ENCODE results near the gene TRPM6.

DNA sequence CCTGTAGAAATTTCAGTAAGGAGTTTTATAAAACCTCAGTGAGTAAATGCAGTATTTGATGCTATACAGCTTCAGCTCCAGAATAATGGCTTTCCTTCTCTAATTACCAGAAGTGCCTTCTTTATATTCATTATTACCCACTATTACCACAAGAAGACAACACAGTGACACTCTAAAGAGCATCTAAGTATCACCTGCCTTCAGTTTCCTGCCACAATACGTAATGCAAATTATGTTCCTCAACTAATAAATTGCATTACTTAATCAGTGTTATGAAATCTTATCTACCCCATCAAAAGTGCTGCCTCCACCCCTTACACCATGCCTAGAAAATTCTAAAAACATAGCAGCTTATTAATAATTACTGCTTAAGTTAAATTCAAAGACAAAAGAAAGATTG is 91.9 kb downstream of the TRPM6 start:
- TF ChIP-seq RAD21 (IDR thresholded peaks at IDR 0.05; ENCODE audit: low read depth) (no peak), CEBPB (IDR thresholded peaks at IDR 0.05) (no peak), TAF1 (IDR thresholded peaks at IDR 0.05; ENCODE audit: low read depth) (no peak), EGR1 (IDR thresholded peaks at IDR 0.05) (no peak), EP300 (IDR thresholded peaks at IDR 0.05; ENCODE audit: borderline replicate concordance) (no peak)
- TF ChIP-seq, protein P1, sequence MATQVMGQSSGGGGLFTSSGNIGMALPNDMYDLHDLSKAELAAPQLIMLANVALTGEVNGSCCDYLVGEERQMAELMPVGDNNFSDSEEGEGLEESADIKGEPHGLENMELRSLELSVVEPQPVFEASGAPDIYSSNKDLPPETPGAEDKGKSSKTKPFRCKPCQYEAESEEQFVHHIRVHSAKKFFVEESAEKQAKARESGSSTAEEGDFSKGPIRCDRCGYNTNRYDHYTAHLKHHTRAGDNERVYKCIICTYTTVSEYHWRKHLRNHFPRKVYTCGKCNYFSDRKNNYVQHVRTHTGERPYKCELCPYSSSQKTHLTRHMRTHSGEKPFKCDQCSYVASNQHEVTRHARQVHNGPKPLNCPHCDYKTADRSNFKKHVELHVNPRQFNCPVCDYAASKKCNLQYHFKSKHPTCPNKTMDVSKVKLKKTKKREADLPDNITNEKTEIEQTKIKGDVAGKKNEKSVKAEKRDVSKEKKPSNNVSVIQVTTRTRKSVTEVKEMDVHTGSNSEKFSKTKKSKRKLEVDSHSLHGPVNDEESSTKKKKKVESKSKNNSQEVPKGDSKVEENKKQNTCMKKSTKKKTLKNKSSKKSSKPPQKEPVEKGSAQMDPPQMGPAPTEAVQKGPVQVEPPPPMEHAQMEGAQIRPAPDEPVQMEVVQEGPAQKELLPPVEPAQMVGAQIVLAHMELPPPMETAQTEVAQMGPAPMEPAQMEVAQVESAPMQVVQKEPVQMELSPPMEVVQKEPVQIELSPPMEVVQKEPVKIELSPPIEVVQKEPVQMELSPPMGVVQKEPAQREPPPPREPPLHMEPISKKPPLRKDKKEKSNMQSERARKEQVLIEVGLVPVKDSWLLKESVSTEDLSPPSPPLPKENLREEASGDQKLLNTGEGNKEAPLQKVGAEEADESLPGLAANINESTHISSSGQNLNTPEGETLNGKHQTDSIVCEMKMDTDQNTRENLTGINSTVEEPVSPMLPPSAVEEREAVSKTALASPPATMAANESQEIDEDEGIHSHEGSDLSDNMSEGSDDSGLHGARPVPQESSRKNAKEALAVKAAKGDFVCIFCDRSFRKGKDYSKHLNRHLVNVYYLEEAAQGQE (IDR thresholded peaks at IDR 0.05; ENCODE audit: low read depth): no peak

Measured in Ishikawa (cell line).